Osteocyte (in vitro differentiated cells): ENCODE results near the gene ZNF609. TPM values are rescaled to one million over a fixed set of nuclear protein-coding genes. Genes with fewer than 3 reads are reported as not detected.
"Not testable (repeated sequence)": the region's sequence is repeated elsewhere in the genome, so short reads cannot be mapped to it uniquely, and the experiment has no call there.

Experiments
- DNase-seq: peaks from one replicate; pipeline ENCODE4 v3.0.0; 2021; ENCODE audit warnings: mixed read lengths; ENCODE audit not compliant: unreplicated experiment; ENCODE audit errors: extremely low spot score
- H3K27ac Mint-ChIP-seq: one replicate; pipeline ENCODE4 v1.8.0; 2021; ENCODE audit warnings: mild to moderate bottlenecking, mixed read lengths; ENCODE audit not compliant: unreplicated experiment
- H3K27me3 Mint-ChIP-seq: one replicate; pipeline ENCODE4 v1.8.0; 2021; ENCODE audit warnings: mixed read lengths; ENCODE audit not compliant: unreplicated experiment
- H3K36me3 Mint-ChIP-seq: one replicate; pipeline ENCODE4 v1.8.0; 2021; ENCODE audit warnings: mixed read lengths; ENCODE audit not compliant: unreplicated experiment
- H3K4me1 Mint-ChIP-seq: one replicate; pipeline ENCODE4 v1.8.0; 2021; ENCODE audit warnings: mixed read lengths; ENCODE audit not compliant: unreplicated experiment
- H3K4me3 Mint-ChIP-seq: one replicate; pipeline ENCODE4 v1.8.0; 2021; ENCODE audit warnings: mild to moderate bottlenecking, moderate library complexity, mixed read lengths; ENCODE audit not compliant: unreplicated experiment
- H3K9me3 Mint-ChIP-seq: one replicate; pipeline ENCODE4 v1.8.0; 2021; ENCODE audit warnings: mixed read lengths; ENCODE audit not compliant: unreplicated experiment
- CTCF ChIP-seq: fragments of 200-600 bp; sonication (generic); IDR thresholded peaks from 2 replicates; pipeline ENCODE4 v1.5.0; 2021; ENCODE audit warnings: antibody characterized with exemption, mild to moderate bottlenecking, moderate library complexity
- total RNA-seq: library from RNA; stranded (reverse); gene quantifications from 2 replicates; pipeline ENCODE4 v1.2.1, GENCODE V29; 2021

Gene ZNF609
- total RNA-seq, 1 donor from 2014 or later: 31.7 TPM

DNA sequence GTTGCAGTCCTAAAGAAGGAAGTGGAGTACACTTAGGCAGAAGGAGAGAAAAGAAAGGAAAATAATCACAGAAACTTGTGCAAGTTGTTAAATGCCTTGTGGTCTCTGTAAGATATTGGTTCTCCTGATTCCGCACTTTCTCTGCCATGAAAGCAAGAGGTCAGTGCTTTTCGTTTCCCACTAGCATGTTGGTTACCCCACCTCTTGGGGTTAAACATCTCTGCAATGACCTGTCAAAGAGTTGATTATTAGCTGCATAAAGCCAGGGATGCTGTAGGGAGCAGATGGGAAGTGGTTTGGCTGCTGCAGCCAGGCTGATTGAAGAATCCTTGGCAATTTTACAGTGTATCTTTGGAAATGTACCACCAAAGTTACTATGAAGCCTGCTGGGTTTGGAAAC lies 33.3 kb downstream of the ZNF609 start:
- DNase-seq: no peak
- Mint-ChIP-seq H3K27me3 (no peaks in the 10 kb centered on the region), H3K4me1 (no peaks in the 10 kb centered on the region), H3K9me3 (no peaks in the 10 kb centered on the region), H3K36me3 (peaks cover 9% of the 10 kb centered on the region), H3K4me3 (no peak overlapping the region), H3K27ac (no peak overlapping the region)
- no peak for TF ChIP-seq CTCF

GRCh38 chr15:64495968-64496367 lies 35.6 kb downstream of the ZNF609 start:
- H3K9me3 Mint-ChIP-seq, DNase-seq, H3K27me3 Mint-ChIP-seq, H3K4me3 Mint-ChIP-seq, H3K27ac Mint-ChIP-seq, H3K4me1 Mint-ChIP-seq: not testable (repeated sequence)
- peaks cover 18% of the 10 kb centered on the region for H3K36me3 Mint-ChIP-seq

GRCh38 chr15:64500695-64501395 lies 40.5 kb downstream of the ZNF609 start:
- peaks cover 20% of the 10 kb centered on the region for H3K4me1 Mint-ChIP-seq
- DNase-seq: no peak
- no peaks in the 10 kb centered on the region for H3K27me3 Mint-ChIP-seq
- no peak for TF ChIP-seq CTCF
- no peak overlapping the region for H3K4me3 Mint-ChIP-seq
- H3K27ac Mint-ChIP-seq: no peak overlapping the region
- peaks cover 20% of the 10 kb centered on the region for H3K36me3 Mint-ChIP-seq
- no peaks in the 10 kb centered on the region for H3K9me3 Mint-ChIP-seq

- Mint-ChIP-seq H3K27me3 (no peaks in the 10 kb centered on the region), H3K27ac (no peak overlapping the region), H3K4me1 (peaks cover 20% of the 10 kb centered on the region)
These were observed 41.0 kb downstream of the ZNF609 start for GRCh38 chr15:64501396-64501715.

GRCh38 chr15:64502151-64502550 lies 41.8 kb downstream of the ZNF609 start:
- TF ChIP-seq CTCF: no peak
- H3K36me3 Mint-ChIP-seq: peaks cover 17% of the 10 kb centered on the region
- no peaks in the 10 kb centered on the region for H3K9me3 Mint-ChIP-seq
- no peaks in the 10 kb centered on the region for H3K27me3 Mint-ChIP-seq
- peaks cover 20% of the 10 kb centered on the region for H3K4me1 Mint-ChIP-seq
- peak overlapping the region; percentile 74 for H3K27ac Mint-ChIP-seq
- no peak for DNase-seq
- H3K4me3 Mint-ChIP-seq: no peak overlapping the region

More at GRCh38 chr15:64501396-64501715, 41.0 kb downstream of the ZNF609 start:
- DNase-seq: no peak
- no peak for TF ChIP-seq CTCF
- no peak overlapping the region for H3K4me3 Mint-ChIP-seq
- H3K36me3 Mint-ChIP-seq: peaks cover 17% of the 10 kb centered on the region
- H3K9me3 Mint-ChIP-seq: no peaks in the 10 kb centered on the region
